Measurements from ENCODE around the gene DPEP2.
"Not testable (repeated sequence)": the region's sequence is repeated elsewhere in the genome, so short reads cannot be mapped to it uniquely, and the experiment has no call there.

DPEP2 gene

DNA sequence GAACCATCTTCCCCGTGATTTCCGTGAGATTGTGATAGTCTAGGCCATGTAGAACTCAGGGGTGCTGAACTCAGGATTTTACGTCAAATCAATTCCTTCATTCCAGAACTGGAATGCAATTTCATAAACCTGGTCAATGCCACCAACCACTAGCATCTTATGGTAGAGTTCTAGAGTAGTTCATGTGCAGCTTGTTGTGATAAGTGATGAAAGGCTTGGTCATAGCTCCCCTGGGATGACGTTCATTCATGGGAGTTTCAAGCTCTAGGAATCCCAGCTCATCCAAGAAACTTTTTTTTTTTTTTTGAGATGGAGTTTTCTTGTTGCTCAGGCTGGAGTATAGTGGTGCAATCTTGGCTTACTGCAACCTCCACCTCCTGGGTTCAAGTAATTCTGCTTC lies 3.7 kb upstream of the DPEP2 start:
- no peak for DNase-seq

DNA sequence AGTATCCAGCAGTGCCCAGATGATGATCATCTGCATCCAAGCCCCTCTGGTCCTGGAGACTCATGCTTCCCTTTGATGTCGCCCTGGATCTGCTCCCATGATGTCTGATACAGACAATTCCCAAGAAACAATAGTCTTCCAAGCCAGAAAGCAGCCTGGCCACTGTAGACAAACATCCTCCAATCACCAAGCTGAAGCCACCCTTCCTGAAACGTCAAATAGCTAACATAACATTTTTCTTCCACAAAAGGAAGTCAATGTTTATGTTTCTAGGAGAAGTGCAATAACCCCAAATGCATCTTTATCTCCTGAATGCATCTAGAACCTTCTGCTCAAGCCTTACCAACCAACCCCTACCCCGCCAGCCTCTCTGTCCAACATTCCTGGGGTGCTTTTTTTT lies 1.2 kb upstream of the DPEP2 start:
- DNase-seq = no peak

DNA sequence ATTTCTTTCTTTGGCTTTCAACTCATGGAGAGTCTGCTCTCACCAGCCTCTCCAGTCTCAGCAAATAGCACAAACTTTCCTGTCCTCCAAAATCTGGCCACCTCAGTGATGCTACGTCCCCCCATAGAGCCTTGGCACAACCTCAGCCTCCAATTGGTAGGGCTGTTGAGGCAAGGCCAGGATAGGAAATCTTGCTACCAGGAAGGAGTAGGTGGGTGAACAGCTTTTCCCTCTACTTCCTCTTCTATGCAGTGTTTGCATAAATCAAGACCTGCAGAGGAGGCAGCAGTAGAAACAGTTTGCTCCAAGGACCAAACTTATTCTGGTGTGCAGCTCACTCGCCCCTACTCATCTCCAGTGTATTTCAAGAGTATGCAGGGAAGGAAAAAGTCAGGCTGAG lies 701 bp upstream of the DPEP2 start:
- DNase-seq = no peak

DNA sequence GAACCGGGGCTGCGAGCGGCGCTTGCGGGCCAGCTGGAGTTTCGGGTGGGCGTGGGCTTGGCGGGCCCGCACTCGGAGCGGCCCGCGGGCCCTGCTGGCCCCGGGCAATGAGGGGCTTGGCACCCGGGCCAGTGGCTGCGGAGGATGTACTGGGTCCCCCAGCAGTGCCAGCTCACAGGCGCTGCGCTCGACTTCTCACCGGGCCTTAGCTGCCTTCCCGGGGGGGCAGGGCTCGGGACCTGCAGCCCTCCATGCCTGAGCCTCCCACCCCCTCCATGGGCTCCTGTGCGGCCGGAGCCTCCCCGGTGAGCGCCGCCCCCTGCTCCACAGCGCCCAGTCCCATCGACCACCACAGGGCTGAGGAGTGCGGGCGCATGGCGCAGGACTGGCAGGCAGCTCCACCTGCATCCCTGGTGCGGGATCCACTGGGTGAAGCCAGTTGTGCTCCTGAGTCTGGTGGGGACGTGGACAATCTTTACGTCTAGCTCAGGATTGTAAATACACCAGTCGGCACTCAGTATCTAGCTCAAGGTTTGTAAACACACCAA lies 979 bp downstream of the DPEP2 start:
- not testable (repeated sequence) for DNase-seq

DNA sequence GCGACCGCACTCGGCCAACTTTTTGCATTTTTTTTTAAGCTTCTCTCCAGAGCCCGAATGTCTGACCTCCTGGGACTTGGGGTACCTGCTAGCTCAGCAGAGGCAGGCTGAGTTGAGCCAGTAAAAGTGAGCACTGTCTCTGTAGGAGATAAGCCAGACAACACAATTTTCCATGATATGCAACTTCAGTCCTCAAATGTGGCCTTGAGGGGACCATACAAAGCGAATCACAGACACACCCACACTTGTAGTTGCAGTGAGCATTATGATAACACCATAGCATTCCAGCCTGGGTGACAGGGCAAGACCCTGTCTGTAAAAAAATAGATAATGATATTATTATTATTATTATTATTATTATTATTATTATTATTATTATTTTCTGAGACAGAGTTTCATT lies 2.6 kb downstream of the DPEP2 start:
- no peak for DNase-seq

DNA sequence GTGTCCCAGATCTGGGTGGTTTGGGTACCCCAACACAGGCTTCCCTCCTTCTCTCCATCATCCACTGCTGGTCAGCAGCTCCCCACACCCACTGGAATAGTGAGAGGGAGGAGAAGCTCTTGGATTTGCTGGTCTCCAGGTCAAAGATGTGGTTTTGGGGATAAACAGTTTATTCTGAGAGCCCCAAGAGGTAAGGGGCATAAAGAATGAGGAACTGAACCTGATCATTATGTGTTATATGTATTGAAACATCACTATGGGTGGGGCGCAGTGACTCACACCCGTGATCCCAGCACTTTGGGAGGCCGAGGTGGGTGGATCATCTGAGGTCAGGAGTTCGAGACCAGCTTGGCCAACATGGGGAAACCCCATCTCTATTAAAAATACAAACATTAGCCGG lies 3.9 kb downstream of the DPEP2 start:
- DNase-seq = peak; percentile 48

DNA sequence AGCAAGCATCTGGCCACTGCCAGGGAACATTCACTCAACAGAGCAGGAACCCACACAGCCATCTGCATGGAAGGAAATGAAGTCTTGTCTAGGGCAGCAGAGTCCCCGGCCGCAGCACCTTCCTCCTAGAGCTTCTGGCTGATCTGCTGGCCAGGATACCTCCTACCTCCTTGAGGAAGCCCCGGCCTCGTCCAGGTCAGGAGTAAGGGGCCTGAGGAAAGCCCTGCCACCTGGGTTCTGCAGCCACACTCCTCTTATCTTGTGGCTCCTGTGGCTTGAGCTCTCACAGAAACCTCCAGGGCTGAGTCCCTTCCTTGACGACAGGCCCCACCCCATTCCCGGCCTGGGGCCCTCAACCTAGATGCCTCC lies 5.3 kb downstream of the DPEP2 start:
- DNase-seq = not testable (repeated sequence)

DNA sequence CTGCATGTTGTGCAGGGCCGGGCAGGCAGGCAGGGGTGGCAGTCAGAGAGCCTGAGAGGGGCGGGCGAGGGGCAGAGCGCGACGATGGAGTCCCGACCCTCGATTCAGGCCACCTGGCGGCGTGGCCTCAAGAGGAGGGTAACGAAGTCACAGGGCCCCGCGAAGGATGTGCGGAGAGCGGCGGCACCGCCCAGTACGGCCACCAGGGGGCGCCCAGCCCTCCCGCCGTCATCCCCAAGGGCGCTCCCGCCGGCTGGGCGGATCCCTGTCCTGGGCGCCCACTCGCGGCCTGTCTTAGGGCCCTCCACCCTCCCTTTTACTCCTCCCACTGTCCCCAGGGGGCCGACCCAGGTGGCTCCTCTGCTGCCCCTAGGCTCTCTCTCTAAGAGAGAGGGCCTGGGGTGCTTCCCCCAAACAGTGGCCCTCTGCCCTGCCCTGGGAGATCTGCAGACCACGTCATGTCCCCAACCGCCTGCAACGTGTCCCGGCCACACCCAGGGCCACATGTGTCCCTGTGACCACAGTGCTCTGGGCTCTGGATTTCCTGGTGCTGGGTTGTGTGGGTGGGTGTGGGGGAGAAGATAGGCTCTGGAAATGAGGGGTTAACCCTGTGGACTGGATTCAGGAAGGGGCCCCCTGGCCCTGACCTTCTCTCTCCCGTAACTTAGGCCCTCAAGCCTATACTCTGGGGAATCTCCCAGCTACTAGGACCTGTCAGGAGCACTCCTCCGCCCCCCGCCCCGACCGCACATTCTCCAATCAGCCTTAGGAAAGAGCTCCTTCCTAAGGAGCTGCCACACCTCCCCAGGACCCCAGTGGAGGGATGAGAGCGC lies 5.9 kb downstream of the DPEP2 start:
- peak; percentile 78 for DNase-seq

DNA sequence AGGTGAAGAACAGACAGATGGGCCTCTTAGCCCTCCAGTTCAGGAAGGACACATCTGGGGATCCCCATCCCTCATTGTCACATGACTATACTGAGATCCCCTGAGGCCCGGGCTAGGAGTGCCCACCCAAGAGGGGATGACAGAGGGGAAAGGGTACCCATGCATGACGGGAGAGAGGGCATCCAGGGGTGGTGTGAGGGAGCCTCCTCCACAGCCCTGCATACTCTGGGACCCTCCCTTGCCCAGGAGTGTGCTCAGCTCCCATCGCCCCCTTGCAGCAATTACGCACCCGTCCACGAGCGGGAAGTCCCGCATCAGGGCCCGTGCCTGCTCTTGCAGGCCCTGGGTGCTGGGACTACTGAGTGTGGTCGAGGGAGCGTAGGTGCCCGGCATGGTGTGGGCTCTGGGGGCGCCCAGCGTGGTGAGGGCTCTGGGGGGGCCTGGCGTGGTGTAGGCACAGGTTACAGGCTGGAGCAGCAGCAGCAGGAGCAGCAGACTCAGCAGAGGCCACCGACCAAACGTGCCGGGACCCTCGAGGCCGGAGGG lies 6.5 kb downstream of the DPEP2 start:
- DNase-seq = no peak

DNA sequence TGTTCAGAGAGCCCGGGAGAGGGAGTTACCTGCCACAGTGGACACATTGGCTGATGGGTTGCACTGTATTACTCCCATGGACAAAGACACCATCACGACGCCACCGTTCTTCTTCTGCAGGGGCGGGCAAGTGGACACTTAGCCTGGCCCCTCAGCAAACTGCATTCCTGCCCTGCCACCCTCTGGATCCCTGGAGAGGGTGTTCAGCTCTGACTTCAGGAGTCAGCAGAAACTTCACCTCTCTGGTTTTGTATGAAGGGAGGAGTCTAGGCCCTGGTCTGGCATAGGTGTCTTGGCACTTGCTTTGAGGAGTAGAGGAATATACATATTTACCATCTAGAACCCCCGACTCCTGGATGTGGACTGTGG lies 9.3 kb downstream of the DPEP2 start:
- DNase-seq = no peak

DNA sequence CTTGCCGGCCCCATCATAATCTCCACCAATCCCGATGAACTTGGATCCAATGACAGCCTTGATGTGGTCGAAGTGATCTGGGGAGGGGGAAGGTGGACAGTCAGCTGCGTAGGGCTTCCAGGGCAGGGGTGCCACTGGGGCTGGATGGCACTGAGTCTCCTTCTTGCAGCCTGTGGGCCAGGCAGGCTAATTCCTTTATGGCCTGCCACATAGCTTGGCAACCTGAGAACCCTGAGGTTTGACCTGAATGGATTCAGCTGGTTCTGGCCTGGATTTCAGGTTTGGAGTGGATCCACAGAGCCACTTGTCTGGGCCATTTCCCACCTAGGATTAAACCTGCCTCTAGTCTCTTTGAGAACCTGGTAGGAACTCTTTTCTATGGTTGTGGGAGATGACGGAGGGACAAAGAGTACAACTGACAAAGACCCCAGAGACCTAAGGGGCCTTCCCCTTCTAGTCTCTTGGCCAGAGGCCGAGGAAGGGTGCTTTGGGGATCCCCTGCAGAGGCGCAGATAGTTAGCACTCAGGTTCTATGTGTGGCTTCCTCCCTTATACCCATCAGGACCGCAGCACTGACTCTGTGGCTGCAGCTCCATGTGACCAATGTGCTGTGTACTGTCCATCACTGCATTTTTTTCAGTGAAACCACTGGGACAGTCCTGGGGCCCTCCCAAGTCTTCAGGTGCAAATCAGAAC lies 9.8 kb downstream of the DPEP2 start:
- no peak for DNase-seq

DNA sequence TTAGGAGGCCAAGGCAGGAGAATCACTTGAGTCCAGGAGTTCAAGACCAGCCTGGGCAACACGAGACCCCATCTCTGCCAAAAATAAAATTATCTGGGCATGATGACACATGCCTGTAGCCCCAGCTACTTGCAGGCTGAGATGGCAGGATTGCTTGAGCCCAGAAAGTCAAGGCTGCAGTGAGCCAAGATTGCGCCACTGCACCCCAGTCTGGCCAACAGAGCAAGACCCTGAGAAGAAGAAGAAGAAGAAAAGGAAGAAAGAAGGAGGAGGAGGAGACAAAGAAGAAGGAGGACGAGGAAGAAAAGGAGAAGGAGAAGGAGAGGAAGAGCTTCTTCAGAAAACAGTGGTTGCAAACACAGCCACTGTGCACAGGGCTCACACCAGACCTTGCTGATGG lies 10.6 kb downstream of the DPEP2 start:
- DNase-seq = no peak

DNA sequence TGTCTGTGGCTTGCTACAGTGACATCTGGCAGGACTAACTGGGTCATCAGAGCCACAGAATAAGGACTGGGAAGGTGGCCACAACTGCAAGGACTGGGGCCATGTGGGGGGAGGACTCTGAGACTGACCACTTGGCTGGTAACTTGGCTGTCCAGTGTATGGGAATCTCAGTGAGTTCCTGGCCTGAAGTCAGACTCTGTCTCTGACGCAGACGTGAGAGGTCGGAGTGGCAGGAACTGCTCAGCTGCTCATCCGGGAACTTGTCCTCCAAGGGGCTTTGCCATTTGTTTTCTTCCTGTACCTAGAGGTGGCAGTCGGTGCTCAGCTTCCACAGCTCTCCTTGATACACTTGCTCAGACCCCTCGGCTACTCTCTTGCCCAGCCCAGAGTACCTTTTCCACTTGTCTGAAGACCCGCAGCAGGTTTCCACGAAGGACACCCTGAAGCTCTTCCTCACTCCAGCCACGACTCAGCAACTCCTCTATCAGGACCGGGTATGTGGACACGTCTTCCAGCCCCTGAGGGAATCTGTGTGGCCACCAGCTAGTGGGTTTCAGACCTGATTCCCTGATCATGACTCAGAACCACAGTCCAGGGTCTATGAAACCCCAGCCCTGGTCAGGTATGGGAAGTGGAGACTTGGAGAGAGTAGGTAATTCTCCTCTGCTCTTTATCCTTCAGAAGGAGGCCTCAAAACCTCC lies 11.7 kb downstream of the DPEP2 start:
- DNase-seq = no peak

DNA sequence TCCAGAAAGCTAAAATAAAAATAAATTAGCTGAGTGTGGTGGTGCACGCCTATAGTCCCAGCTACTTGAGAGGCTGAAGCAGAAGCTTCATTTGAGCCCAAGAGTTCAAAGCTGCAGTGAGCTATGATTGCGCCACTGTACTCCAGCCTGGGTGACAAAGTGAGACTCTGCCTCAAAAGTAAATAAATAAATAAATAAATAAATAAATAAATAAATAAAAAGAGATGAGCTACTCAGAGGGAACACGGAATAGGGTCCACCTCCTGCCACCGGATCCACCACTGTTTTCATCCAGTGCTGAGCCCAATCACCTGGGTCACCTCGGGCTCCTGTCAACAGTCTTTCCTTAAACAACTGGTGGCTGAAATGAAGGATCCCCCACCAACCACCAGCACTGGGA lies 12.3 kb downstream of the DPEP2 start:
- no peak for DNase-seq

DNA sequence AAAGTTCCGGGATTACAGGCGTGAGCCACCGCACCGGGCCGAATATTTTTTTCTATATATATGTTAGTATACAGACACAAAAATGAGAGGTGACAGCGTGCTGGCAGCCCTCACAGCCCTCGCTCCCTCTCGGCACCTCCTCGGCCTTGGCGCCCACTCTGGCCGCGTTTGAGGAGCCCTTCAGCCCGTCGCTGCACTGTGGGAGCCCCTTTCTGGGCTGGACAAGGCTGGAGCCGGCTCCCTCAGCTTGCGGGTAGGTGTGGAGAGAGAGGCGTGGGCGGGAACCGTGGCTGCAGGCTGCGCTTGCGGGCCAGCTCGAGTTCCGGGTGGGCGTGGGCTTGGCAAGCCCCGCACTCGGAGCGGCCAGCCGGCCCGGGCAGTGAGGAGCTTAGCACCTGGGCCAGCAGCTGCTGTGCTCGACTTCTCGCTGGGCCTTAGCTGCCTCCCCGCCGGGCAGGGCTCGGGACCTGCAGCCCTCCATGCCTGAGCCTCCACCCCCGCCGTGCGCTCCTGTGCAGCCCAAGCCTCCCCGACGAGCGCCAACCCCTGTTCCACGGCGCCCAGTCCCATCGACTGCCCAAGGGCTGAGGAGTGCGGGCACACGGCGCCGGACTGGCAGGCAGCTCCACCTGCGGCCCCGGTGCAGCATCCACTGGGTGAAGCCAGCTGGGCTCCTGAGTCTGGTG lies 17.1 kb downstream of the DPEP2 start:
- DNase-seq = no peak

DNA sequence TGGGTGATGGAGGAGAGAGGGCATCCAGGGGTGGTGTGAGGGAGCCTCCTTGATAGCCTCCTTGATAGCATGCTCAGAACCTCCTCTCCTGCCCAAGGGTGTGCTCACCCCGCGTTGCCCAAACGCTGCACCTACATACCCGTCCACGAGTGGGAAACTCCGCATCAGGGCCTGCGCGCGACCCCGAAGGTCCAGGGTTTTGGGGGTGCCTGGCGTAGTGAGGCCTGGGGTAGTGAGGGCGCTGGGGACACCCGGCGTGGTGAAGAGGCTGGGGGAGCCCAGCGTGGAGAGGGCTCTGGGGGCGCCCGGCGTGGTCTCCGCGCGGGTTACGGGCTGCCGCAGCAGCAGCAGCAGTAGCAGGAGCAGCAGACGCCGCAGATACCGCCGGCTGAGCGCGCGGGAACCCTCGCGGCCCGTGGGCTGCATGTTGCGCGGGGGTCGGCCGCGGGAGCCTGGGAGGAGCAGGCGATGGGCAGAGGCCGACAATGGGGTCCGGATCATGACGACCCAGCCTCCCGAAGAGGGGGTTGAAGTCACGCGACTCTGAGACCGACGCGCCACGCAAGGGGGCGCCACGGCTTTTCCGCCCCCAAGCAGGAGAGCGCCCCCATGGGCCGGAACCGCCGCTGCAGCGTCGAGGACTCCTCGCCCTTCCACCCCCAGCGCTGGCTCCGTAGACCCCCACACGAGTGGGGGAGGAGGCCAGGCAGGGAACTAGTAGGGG lies 19.2 kb downstream of the DPEP2 start, which contains the start of gene DPEP3:
Gene DPEP3 (minus strand): TSS at position 545 of the 724 bp plus-strand sequence. CDS start 119 bp downstream, at position 426.
- no peak for DNase-seq

DNA sequence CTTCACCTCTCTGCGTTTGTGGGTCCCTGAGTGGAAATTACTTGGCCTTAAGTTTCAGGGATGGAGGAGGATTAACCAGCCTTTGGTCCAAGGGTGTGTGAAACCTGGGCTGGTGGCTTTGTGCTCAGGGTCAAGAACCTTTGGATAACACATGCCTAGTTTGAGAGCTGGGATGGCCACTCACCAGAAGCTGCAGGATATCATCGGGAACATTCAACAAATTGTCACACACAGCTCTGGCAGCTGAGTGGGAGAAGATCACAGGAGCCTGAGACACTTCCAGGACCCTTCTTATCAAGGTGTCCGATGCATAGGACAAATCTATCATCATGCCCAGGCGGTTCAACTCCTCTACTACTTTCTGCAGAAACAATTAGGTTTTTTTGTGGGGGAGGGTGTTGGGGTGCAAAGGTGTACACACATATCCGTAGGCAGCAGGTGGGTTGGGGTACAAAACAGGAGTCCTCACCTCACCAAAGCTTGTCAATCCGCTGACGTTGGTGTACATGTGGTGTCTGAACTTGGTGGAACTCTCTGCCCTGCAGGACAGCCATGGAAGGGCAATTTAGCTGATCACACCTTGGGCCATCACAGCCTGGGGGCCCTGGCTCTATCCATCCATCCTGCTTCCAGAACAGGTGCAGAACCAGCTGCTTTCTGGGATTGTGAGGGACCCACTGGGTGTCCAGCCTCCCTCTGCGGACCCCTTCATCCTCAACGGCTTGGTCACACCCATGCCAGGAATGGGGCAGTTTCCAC lies 21.6 kb downstream of the DPEP2 start:
- DNase-seq = no peak

DNA sequence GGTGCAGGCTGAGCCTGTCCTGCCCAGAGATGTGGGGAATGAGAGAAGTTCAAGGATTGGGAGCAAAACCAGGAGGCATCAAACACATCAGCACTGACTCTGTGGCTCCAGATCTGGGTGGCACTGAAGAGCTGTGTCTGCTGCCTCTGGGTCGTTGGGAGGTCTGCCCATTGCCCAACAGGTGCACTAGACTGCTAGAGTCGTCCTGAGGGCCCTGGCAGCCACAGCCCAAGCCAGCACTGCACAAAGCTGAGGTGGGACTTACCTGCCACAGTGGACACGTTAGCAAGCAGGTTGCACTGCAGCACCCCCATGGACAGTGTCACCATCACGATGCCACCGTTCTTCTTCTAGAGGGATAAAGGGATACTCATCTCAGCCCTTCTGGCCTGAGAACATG lies 22.3 kb downstream of the DPEP2 start:
- DNase-seq = no peak

DNA sequence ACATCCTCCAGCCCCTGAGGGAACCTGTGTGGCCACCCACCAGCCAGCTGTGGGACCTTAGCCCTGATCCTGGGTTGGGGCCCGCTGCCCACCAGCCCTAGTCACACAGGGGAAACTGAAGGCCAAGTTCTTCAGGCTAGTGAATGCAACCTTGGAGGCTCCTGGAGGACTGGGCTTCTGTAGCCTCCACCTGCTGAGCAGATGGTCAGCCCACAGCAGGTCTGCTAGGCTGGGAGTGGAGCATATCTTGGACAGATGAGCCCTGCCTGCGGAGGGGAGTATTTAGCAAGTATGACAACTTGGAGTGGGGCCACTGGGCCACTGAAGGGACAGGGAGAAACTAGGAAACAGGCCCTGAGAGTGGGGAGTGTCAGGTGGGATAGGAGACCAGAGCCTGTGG lies 23.1 kb downstream of the DPEP2 start:
- DNase-seq = no peak

DNA sequence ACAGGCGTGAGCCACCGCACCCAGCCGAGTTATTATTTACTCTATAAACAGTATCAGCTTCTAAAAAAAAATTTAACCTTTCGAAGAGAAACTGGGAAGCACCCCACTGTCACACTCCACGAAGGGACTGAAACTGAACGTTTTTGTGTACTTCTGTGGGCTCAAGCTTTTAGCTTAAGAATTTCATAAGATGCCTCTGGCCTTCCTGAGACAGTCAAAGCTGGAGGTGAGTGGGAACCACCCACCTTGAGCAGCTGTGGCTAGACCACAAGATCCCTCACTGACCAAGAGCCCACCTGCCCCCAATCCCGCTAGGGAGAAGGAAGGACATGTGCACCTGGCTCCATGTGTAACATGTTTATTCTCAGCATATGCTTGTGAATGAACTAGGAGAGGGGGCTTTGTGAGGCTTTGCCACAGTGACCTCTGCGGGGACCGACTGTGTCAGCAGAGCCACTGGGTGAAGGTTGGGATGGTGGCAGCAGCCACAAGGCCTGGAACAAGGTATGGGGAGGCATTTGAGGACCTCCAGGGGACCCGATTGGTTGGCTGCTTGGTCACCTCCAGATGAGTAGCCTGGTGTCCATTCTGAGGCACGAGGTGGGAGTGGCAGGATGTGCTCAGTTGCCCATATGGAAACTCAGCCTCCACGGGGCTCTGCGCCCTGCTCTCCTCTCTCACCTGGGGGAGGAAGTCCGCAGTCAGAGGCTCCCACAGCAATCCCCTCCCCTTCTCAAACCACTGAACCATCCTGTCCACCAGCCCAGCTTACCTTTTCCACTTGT lies 23.8 kb downstream of the DPEP2 start:
- no peak for DNase-seq
